A549 treated with ZK216348 at 1 μM for 4 hours (cell line): Measurements from ENCODE around the gene SMIM15. TPM values are rescaled to one million over a fixed set of nuclear protein-coding genes. Genes with fewer than 3 reads are reported as not detected.

Source experiments
- total RNA-seq: library from RNA; stranded (reverse); fragments of 200-300 nt; extraction: Qiagen RNA extraction; gene quantifications from 5 replicates; pipeline ENCODE4 v1.2.3, GENCODE V29; 2022; ENCODE audit warnings: low read depth

The SMIM15 gene
- total RNA-seq = 61.5 to 101 TPM (median 76.9 TPM) in 5 replicates

GRCh38 chr5:61162010-61162831, at the start of gene SMIM15:
SMIM15 (minus strand) TSS chr5:61162468; CDS start chr5:61160171, 2,297 bp downstream.

Other genes with a start within 250 kb of the SMIM15 start
- 11.9 to 15.7 TPM (median 13.0 TPM) in 5 replicates for gene ERCC8, start 217.4 kb downstream of the SMIM15 start, total RNA-seq
- 74.6 to 99.9 TPM (median 77.6 TPM) in 5 replicates for gene NDUFAF2, start 217.3 kb downstream of the SMIM15 start, total RNA-seq
- gene ZSWIM6, start 169.8 kb upstream of the SMIM15 start, total RNA-seq = 3.7 to 5.9 TPM (median 5.5 TPM) in 5 replicates